ENCODE measurements around the gene SPACA4. TPM values are rescaled to one million over a fixed set of nuclear protein-coding genes. Genes with fewer than 3 reads are reported as not detected.

SPACA4 gene
- total RNA-seq, 4 donors from 2014 or later, result not detected

GRCh38 chr19:48614436-48615230, 8.1 kb downstream of the SPACA4 start, which contains the start of gene FAM83E:
Gene FAM83E (minus strand): TSS chr19:48615076. CDS start chr19:48613372, 1,704 bp downstream.
- no peak for DNase-seq (ENCODE audit: extremely low spot score)
- peaks cover 24 to 36% (median 31%) of the 10 kb centered on the region in 4 donors for H3K36me3 ChIP-seq
- peaks cover 21 to 42% (median 32%) of the 10 kb centered on the region in 4 donors for H3K4me1 ChIP-seq
- TF ChIP-seq EP300 (IDR thresholded peaks at IDR 0.05), result no peak
- no peak for TF ChIP-seq POLR2A (IDR thresholded peaks at IDR 0.05; ENCODE audit: low read depth)
- no peak for TF ChIP-seq POLR2AphosphoS5 (IDR thresholded peaks at IDR 0.05)
- TF ChIP-seq, protein P1, sequence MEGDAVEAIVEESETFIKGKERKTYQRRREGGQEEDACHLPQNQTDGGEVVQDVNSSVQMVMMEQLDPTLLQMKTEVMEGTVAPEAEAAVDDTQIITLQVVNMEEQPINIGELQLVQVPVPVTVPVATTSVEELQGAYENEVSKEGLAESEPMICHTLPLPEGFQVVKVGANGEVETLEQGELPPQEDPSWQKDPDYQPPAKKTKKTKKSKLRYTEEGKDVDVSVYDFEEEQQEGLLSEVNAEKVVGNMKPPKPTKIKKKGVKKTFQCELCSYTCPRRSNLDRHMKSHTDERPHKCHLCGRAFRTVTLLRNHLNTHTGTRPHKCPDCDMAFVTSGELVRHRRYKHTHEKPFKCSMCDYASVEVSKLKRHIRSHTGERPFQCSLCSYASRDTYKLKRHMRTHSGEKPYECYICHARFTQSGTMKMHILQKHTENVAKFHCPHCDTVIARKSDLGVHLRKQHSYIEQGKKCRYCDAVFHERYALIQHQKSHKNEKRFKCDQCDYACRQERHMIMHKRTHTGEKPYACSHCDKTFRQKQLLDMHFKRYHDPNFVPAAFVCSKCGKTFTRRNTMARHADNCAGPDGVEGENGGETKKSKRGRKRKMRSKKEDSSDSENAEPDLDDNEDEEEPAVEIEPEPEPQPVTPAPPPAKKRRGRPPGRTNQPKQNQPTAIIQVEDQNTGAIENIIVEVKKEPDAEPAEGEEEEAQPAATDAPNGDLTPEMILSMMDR (IDR thresholded peaks at IDR 0.05), result no peak
- WGBS, result 61% methylated on average over 23 of the region's 31 CpGs
- intact Hi-C loops (cut with DNase I), result no loop called here
- H3K9me3 ChIP-seq, result no peaks in the 10 kb centered on the region
- H3K27ac ChIP-seq (replicated peaks in 1 of 4), result peak within 1 kb of the TSS in 2 of 4 donors; percentile 10 to 27
- no peak within 1 kb of the TSS for H3K4me3 ChIP-seq
- no peaks in the 10 kb centered on the region for H3K27me3 ChIP-seq

- intact Hi-C loops (cut with DNase I), result no loop called here
- Histone ChIP-seq H3K27me3 (no peaks in the 10 kb centered on the region), H3K4me1 (peaks cover 28 to 50% (median 40%) of the 10 kb centered on the region in 4 donors), H3K4me3 (no peak overlapping the region), H3K36me3 (peaks cover 24 to 36% (median 31%) of the 10 kb centered on the region in 4 donors), H3K27ac (replicated peaks in 1 of 4) (peak overlapping the region in 2 of 4 donors; percentile 10 to 13), H3K9me3 (no peaks in the 10 kb centered on the region)
- WGBS, result 74% methylated on average over 17 of the region's 19 CpGs
- DNase-seq (ENCODE audit: extremely low spot score), result no peak
- TF ChIP-seq EP300 (IDR thresholded peaks at IDR 0.05), result no peak
- TF ChIP-seq, protein P1 (IDR thresholded peaks at IDR 0.05), result no peak
- TF ChIP-seq POLR2A (IDR thresholded peaks at IDR 0.05; ENCODE audit: low read depth), result no peak
- no peak for TF ChIP-seq POLR2AphosphoS5 (IDR thresholded peaks at IDR 0.05)
Observed at GRCh38 chr19:48615231-48616040, 8.9 kb downstream of the SPACA4 start.

- H3K4me1 ChIP-seq, result peaks cover 28 to 55% (median 42%) of the 10 kb centered on the region in 4 donors
- 100% methylated on average over 1 of the region's 16 CpGs for WGBS
- no peaks in the 10 kb centered on the region for H3K27me3 ChIP-seq
- TF ChIP-seq POLR2A (IDR thresholded peaks at IDR 0.05; ENCODE audit: low read depth) (no peak), EP300 (IDR thresholded peaks at IDR 0.05) (no peak), POLR2AphosphoS5 (IDR thresholded peaks at IDR 0.05) (no peak)
- TF ChIP-seq, protein P1 (IDR thresholded peaks at IDR 0.05), result no peak
- peaks cover 24 to 38% (median 34%) of the 10 kb centered on the region in 4 donors for H3K36me3 ChIP-seq
- DNase-seq (ENCODE audit: extremely low spot score), result no peak
- H3K27ac ChIP-seq (replicated peaks in 1 of 4), result no peak overlapping the region
- H3K9me3 ChIP-seq, result no peaks in the 10 kb centered on the region
- H3K4me3 ChIP-seq, result no peak overlapping the region
- intact Hi-C loops (cut with DNase I), result no loop called here
Observed at GRCh38 chr19:48616041-48616436, 9.5 kb downstream of the SPACA4 start.

GRCh38 chr19:48616491-48617056, 10.0 kb downstream of the SPACA4 start:
- no peaks in the 10 kb centered on the region for H3K9me3 ChIP-seq
- H3K36me3 ChIP-seq, result peaks cover 24 to 43% (median 39%) of the 10 kb centered on the region in 4 donors
- DNase-seq (ENCODE audit: extremely low spot score), result no peak
- 69% methylated on average over 10 of the region's 12 CpGs for WGBS
- H3K27me3 ChIP-seq, result no peaks in the 10 kb centered on the region
- H3K4me1 ChIP-seq, result peaks cover 31 to 59% (median 45%) of the 10 kb centered on the region in 4 donors
- intact Hi-C loops (cut with DNase I), result no loop called here
- peak overlapping the region in 1 of 4 donors; percentile 95 for H3K27ac ChIP-seq (replicated peaks in 1 of 4)
- H3K4me3 ChIP-seq, result no peak overlapping the region
- TF ChIP-seq EP300 (IDR thresholded peaks at IDR 0.05), result no peak
- TF ChIP-seq, protein P1 (IDR thresholded peaks at IDR 0.05), result no peak
- no peak for TF ChIP-seq POLR2AphosphoS5 (IDR thresholded peaks at IDR 0.05)
- no peak for TF ChIP-seq POLR2A (IDR thresholded peaks at IDR 0.05; ENCODE audit: low read depth)

All from esophagus muscularis mucosa (tissue), 4 donors.